NCI-H524 treated with DMSO at 0.1 percent for 48 hours (cell line): ENCODE measurements around the gene SCYL3.

Experiments
- DNase-seq: peaks from one replicate; lab custom pipeline; 2025; lab: John Stamatoyannopoulos, UW

The SCYL3 gene

GRCh38 chr1:169900571-169900970 lies 6.9 kb upstream of the SCYL3 start:
- no peak for DNase-seq

- no peak for DNase-seq
Observed at GRCh38 chr1:169899519-169900217, 6.0 kb upstream of the SCYL3 start.

- no peak for DNase-seq
Observed at GRCh38 chr1:169896013-169896412, 2.3 kb upstream of the SCYL3 start.

- no peak for DNase-seq
Observed at GRCh38 chr1:169894424-169895145, 889 bp upstream of the SCYL3 start.

- no peak for DNase-seq
Observed at GRCh38 chr1:169892927-169893644, 610 bp downstream of the SCYL3 start.

- DNase-seq = no peak
Observed at GRCh38 chr1:169892176-169892926, 1.3 kb downstream of the SCYL3 start.

- DNase-seq = no peak
Observed at GRCh38 chr1:169891539-169891885, 2.2 kb downstream of the SCYL3 start.

- no peak for DNase-seq
Observed at GRCh38 chr1:169890761-169891538, 2.7 kb downstream of the SCYL3 start.

GRCh38 chr1:169889871-169890270 lies 3.8 kb downstream of the SCYL3 start:
- no peak for DNase-seq

- no peak for DNase-seq
Observed at GRCh38 chr1:169886931-169887330, 6.8 kb downstream of the SCYL3 start.

- no peak for DNase-seq
Observed at GRCh38 chr1:169886422-169886821, 7.3 kb downstream of the SCYL3 start.

GRCh38 chr1:169885207-169885606 lies 8.5 kb downstream of the SCYL3 start:
- DNase-seq = no peak

GRCh38 chr1:169884634-169885033 lies 9.1 kb downstream of the SCYL3 start:
- DNase-seq = no peak

- no peak for DNase-seq
Observed at GRCh38 chr1:169882039-169882511, 11.6 kb downstream of the SCYL3 start.

- no peak for DNase-seq
Observed at GRCh38 chr1:169879034-169879840, 14.5 kb downstream of the SCYL3 start.

GRCh38 chr1:169878498-169878897 lies 15.2 kb downstream of the SCYL3 start:
- DNase-seq = no peak

- DNase-seq = no peak
Observed at GRCh38 chr1:169877800-169878491, 15.8 kb downstream of the SCYL3 start.

- no peak for DNase-seq
Observed at GRCh38 chr1:169874229-169874628, 19.5 kb downstream of the SCYL3 start.

- no peak for DNase-seq
Observed at GRCh38 chr1:169873582-169874199, 20.0 kb downstream of the SCYL3 start.

- DNase-seq = no peak
Observed at GRCh38 chr1:169872906-169873305, 20.8 kb downstream of the SCYL3 start.
